RWPE2 (cell line): ENCODE measurements around the gene C4orf51.

Experiments
- ATAC-seq: fragments of 200-7000 bp; cut with Tn5 transposase; 3 replicates; pipeline ENCODE4 v1.9.1; 2021; ENCODE audit warnings: low read depth
- DNase-seq: peaks from one replicate; pipeline ENCODE4 v3.0.0-alpha.2; 2020; ENCODE audit warnings: low spot score
- H3K27ac ChIP-seq: fragments of 450-650 bp; 2 replicates; pipeline ENCODE4 v1.5.1; 2017; ENCODE audit warnings: mild to moderate bottlenecking; ENCODE audit not compliant: poor library complexity, severe bottlenecking
- H3K27me3 ChIP-seq: fragments of 250-450 bp; sonication (Bioruptor Pico); 2 replicates; pipeline ENCODE4 v1.5.1; 2021; ENCODE audit warnings: mild to moderate bottlenecking, moderate library complexity; ENCODE audit not compliant: insufficient read depth, poor library complexity, severe bottlenecking
- H3K36me3 ChIP-seq: fragments of 250-450 bp; sonication (Bioruptor Pico); 2 replicates; pipeline ENCODE4 v1.5.1; 2020; ENCODE audit warnings: low read depth, mild to moderate bottlenecking, moderate library complexity
- H3K4me1 ChIP-seq: fragments of 250-450 bp; sonication (Bioruptor Pico); 2 replicates; pipeline ENCODE4 v1.5.1; 2021; ENCODE audit warnings: mild to moderate bottlenecking, moderate library complexity; ENCODE audit not compliant: insufficient read depth, poor library complexity, severe bottlenecking
- H3K4me3 ChIP-seq: fragments of 250-450 bp; sonication (Bioruptor Pico); 2 replicates; pipeline ENCODE4 v1.5.1; 2021; ENCODE audit warnings: mild to moderate bottlenecking, moderate library complexity; ENCODE audit not compliant: severe bottlenecking
- H3K9me3 ChIP-seq: fragments of 250-450 bp; sonication (Bioruptor Pico); 2 replicates; pipeline ENCODE4 v1.5.1; 2021; ENCODE audit warnings: mild to moderate bottlenecking, moderate library complexity; ENCODE audit not compliant: severe bottlenecking
- TF ChIP-seq, protein P1 (sequence below): fragments of 450-650 bp; IDR thresholded peaks from one replicate; pipeline ENCODE4 v1.5.1; 2017; ENCODE audit warnings: mild to moderate bottlenecking, moderate library complexity; ENCODE audit not compliant: poor library complexity, severe bottlenecking

C4orf51 gene

DNA sequence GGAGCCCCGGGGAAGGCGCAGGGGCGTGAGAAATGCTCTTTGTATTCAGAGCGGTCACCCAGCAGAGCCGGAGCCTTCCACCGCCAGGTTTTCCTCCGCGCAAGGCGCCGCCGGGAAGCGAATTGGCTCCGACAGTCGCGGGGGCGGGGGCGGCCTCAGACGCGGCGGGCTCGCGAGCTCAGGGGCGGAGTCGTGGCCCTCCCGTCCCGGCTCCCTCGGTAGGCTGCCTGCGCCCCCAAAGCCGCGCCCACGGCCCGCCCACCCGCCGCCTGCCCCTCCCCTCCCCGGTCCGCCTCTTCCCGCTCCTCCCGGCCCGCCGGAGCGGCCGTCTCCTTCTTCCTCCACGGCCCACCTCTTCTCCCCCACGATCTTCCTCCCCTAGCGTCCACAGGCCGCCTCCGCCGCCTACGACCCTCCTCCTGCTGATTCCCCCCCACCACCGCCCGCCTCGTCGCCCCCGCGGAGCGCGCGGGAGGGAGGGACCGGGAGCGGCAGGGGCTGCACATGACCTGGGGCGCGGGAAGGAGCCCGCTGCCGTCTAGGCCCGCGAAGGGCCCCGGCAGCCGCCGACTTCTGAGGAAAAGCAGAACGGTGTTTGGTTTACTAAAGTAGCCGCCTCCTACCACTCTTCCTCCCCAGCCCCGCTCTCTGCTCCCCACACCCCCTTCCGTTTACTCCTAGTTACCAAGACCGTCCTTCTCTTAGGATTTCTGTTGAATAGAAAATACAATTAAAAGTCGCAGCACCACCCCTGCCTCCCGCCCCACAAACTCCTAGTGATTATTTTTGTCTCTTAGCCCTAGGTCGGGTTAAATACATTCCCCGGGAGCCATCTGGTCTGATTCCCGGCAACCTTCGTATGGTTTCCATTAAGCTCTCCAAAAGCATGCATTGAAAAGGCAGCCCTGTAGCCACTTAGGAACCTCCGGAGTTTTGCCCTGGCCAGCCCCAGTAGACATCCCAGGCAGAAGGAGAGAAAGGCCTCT lies 53.2 kb downstream of the C4orf51 start:
- ATAC-seq (peak; percentile 55), DNase-seq (peak; percentile 95)
- Histone ChIP-seq H3K27ac (peak overlapping the region; percentile 99), H3K4me1 (peaks cover 38% of the 10 kb centered on the region), H3K27me3 (no peaks in the 10 kb centered on the region), H3K4me3 (peak overlapping the region; percentile 47), H3K9me3 (no peaks in the 10 kb centered on the region), H3K36me3 (no peaks in the 10 kb centered on the region)
- TF ChIP-seq, protein P1, sequence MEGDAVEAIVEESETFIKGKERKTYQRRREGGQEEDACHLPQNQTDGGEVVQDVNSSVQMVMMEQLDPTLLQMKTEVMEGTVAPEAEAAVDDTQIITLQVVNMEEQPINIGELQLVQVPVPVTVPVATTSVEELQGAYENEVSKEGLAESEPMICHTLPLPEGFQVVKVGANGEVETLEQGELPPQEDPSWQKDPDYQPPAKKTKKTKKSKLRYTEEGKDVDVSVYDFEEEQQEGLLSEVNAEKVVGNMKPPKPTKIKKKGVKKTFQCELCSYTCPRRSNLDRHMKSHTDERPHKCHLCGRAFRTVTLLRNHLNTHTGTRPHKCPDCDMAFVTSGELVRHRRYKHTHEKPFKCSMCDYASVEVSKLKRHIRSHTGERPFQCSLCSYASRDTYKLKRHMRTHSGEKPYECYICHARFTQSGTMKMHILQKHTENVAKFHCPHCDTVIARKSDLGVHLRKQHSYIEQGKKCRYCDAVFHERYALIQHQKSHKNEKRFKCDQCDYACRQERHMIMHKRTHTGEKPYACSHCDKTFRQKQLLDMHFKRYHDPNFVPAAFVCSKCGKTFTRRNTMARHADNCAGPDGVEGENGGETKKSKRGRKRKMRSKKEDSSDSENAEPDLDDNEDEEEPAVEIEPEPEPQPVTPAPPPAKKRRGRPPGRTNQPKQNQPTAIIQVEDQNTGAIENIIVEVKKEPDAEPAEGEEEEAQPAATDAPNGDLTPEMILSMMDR = no peak

DNA sequence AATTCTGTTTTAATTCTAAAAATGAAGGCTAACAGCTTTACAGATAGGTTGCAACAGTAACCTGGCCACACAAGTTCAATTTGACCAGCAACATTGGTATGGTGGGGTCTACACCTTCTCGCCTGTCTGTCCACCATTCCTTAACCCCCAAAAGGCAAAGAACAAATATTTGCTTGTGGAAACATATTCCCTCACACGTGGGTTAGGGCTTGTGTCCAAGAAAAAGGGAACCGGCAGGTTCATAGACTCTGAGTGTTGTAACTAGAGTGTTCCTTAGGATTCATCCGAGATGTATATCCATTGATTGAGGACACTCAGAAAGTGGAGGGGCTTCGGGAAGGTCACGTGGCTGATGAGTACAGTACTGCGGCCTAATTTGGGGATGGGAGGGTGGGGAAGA lies 54.1 kb downstream of the C4orf51 start:
- Histone ChIP-seq H3K27ac (peak overlapping the region; percentile 99), H3K4me3 (no peak overlapping the region)

DNA sequence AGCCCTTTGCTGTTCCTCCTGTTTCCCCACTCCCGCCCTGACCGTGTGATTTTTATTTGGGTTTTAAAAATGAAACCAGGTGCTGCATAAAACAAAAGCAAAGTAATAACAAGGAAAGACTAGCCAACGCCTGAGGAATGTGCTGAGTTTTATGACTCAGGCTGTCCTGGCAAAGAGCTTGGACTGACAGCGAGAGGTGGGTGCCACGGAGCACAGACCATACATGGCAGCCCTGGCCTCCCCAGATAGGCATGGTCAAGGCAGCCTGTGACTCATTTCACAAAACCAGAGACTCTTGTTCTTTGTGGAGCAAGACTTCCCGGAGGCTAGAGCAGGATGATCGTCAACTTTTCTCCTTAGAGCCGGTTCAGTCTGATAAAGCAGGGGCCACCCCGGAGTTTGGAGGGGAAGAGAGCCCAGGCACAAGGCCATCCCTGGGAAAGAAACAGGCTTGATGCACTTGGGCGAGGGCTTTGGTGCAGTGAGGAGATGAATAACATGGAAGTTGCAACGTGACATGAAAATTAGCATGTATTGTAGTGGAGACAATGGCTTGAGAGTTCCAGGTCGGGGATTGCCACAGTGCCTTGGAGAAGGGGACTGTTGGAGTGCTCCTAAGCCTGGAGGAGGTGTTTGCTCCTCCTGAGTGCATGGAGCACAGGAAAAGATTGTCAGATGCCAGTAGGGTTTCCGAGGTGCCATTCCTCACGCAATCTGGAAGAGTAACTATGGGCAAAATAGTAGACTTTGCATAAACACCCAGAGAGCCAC lies 54.8 kb downstream of the C4orf51 start:
- peak; percentile 81 for ATAC-seq
- no peak overlapping the region for H3K4me3 ChIP-seq
- no peaks in the 10 kb centered on the region for H3K9me3 ChIP-seq
- peak; percentile 97 for DNase-seq
- peak overlapping the region; percentile 99 for H3K27ac ChIP-seq
- TF ChIP-seq, protein P1 = no peak
- no peaks in the 10 kb centered on the region for H3K27me3 ChIP-seq
- peaks cover 38% of the 10 kb centered on the region for H3K4me1 ChIP-seq
- no peaks in the 10 kb centered on the region for H3K36me3 ChIP-seq

More for the DNA sequence above, 54.1 kb downstream of the C4orf51 start:
- Histone ChIP-seq H3K27me3 (no peaks in the 10 kb centered on the region), H3K4me1 (peaks cover 38% of the 10 kb centered on the region), H3K36me3 (no peaks in the 10 kb centered on the region), H3K9me3 (no peaks in the 10 kb centered on the region)
- ATAC-seq (no peak), DNase-seq (no peak)
- TF ChIP-seq, protein P1 = no peak

DNA sequence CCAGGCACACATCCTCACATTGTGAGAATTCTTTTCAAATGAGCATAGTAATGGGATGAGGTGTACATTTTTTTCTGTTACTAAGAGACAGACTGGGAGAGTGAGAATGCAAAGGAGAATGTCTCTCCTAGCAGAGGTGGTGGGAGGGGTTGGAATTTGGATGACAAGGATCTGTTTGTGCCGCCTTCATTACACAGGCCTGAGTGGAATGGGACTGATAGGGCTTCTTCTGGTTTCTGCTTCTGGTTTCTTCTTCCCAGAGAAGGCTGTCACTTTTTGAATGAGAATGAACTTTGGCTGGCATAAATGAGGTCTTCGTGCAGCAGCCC lies 55.4 kb downstream of the C4orf51 start:
- ATAC-seq (peak; percentile 69), DNase-seq (peak; percentile 71)
- Histone ChIP-seq H3K27ac (peak overlapping the region; percentile 99), H3K36me3 (no peaks in the 10 kb centered on the region), H3K27me3 (no peaks in the 10 kb centered on the region), H3K4me1 (peaks cover 38% of the 10 kb centered on the region), H3K4me3 (no peak overlapping the region), H3K9me3 (no peaks in the 10 kb centered on the region)
- TF ChIP-seq, protein P1 = no peak
